Stomach (tissue), 9 donors: ENCODE measurements around the gene RAP2A. TPM values are rescaled to one million over a fixed set of nuclear protein-coding genes. Genes with fewer than 3 reads are reported as not detected.

ENCODE experiments used
- DNase-seq, 2 donors: peaks; one replicate each; pipeline versions ENCODE4 v3.0.0 to v3.0.0-alpha.2; 2013 to 2019
- H3K27ac ChIP-seq, 5 donors: fragments of 200-600 bp in 4 of 5; sonication (generic) in 4 of 5; one replicate each; pipeline ENCODE4 v1.5.1; 2013 to 2019; ENCODE audit warnings: mild to moderate bottlenecking in 1 of 5, moderate library complexity in 1 of 5
- H3K27me3 ChIP-seq, 3 donors: fragments of 200-600 bp; sonication (generic); one replicate each; pipeline ENCODE4 v1.5.1; 2017 to 2019; ENCODE audit warnings: mixed run types in 1 of 3
- H3K36me3 ChIP-seq, 4 donors: fragments of 200-600 bp; sonication (generic); 1 replicate in 3 of 4; 2 replicates in 1 of 4; pipeline ENCODE4 v1.5.1; 2016 to 2019
- H3K4me1 ChIP-seq, 4 donors: fragments of 200-600 bp; sonication (generic); one replicate each; pipeline ENCODE4 v1.5.1; 2016 to 2019
- H3K4me3 ChIP-seq, 4 donors: fragments of 200-600 bp; sonication (generic) in 3 of 4; one replicate each; pipeline ENCODE4 v1.5.1; 2016 to 2019; ENCODE audit warnings: mild to moderate bottlenecking in 1 of 4
- H3K9me3 ChIP-seq, 4 donors: fragments of 200-600 bp; sonication (generic); one replicate each; pipeline ENCODE4 v1.5.1; 2016 to 2019
- CTCF ChIP-seq, 7 experiments: fragments of 450-650 bp in 4 of 7; fragments of 200-600 bp in 3 of 7; sonication (generic) in 3 of 7; IDR thresholded peaks; one replicate each; pipeline ENCODE4 v1.5.1; 2016 to 2019; ENCODE audit warnings: antibody characterized with exemption in 7 of 7, control low read depth in 2 of 7, mild to moderate bottlenecking in 1 of 7
- EP300 ChIP-seq: sonication (generic); formaldehyde crosslinking; IDR thresholded peaks from one replicate; pipeline ENCODE4 v1.6.1; 2017; ENCODE audit warnings: antibody characterized with exemption
- POLR2A ChIP-seq, 4 donors: fragments of 450-650 bp; IDR thresholded peaks; one replicate each; pipeline ENCODE4 v1.6.1; 2016; ENCODE audit warnings: antibody characterized with exemption in 4 of 4, control low read depth in 2 of 4, mild to moderate bottlenecking in 1 of 4, moderate library complexity in 1 of 4
- POLR2AphosphoS5 ChIP-seq, 3 donors: sonication (generic); formaldehyde crosslinking; IDR thresholded peaks; one replicate each; pipeline ENCODE4 v1.6.1; 2016; ENCODE audit warnings: antibody characterized with exemption in 3 of 3
- WGBS, 5 donors: extraction: QIAGEN DNeasy Blood & Tissue Kit in 3 of 5; methylation state at CpG; one replicate each; pipeline versions ENCODE4 v1.1.5 to v1.1.7; 2013 to 2018; 5-methylcytosine and 5-hydroxymethylcytosine counted together
- intact Hi-C: fragments of 100-400 bp; cut with DNase I; formaldehyde crosslinking; loops from one replicate; pipeline ENCODE4 v1.15.1; 2023; ENCODE audit warnings: low total_unique reads
- polyA plus RNA-seq, 3 donors: library from polyadenylated mRNA; stranded (reverse); fragments of 200-250 nt; gene quantifications; one replicate each; pipeline ENCODE4 v1.2.3, GENCODE V29; 2013
- total RNA-seq, 5 donors: library from RNA; depleted of rRNA; stranded (reverse); fragments of >200 nt; gene quantifications; one replicate each; pipeline versions ENCODE4 v1.1.0 to v1.2.3, GENCODE V29; 2014 to 2016
- donor health status: healthy with polysubstance abuse.
- donor health status: Bipolar disorder and iron deficiency.
- donor health status: healthy.

The RAP2A gene
- total and polyA plus RNA-seq, 8 donors, result 2.6 to 51.0 (median 8.6) TPM

GRCh38 chr13:97435323-97435722 lies 1.4 kb downstream of the RAP2A start:
- Histone ChIP-seq H3K27ac (peak overlapping the region in 1 of 5 donors; percentile 96), H3K36me3 (no peaks in the 10 kb centered on the region), H3K4me3 (peak overlapping the region; percentile 67 to 80 (median 76)), H3K27me3 (no peaks in the 10 kb centered on the region), H3K9me3 (no peaks in the 10 kb centered on the region), H3K4me1 (peaks cover 0 to 52% (median 30%) of the 10 kb centered on the region in 4 donors)
- intact Hi-C loops, result no loop called here
- TF ChIP-seq CTCF (IDR thresholded peaks at IDR 0.05) (no peak), EP300 (no peak), POLR2A (IDR thresholded peaks at IDR 0.05) (no peak), POLR2AphosphoS5 (IDR thresholded peaks at IDR 0.05) (no peak)
- DNase-seq, result no peak
- WGBS, 5 donors, result 23 to 38% (median 34%) methylated on average over 3 of the region's 3 CpGs

GRCh38 chr13:97435794-97436193 lies 1.8 kb downstream of the RAP2A start:
- peaks cover 0 to 51% (median 30%) of the 10 kb centered on the region in 4 donors for H3K4me1 ChIP-seq
- peak overlapping the region; percentile 25 to 80 (median 70) for H3K4me3 ChIP-seq
- H3K9me3 ChIP-seq, result no peaks in the 10 kb centered on the region
- no peak overlapping the region for H3K27ac ChIP-seq
- TF ChIP-seq POLR2A (IDR thresholded peaks at IDR 0.05) (no peak), CTCF (IDR thresholded peaks at IDR 0.05) (no peak), EP300 (no peak), POLR2AphosphoS5 (IDR thresholded peaks at IDR 0.05) (no peak)
- H3K27me3 ChIP-seq, result no peaks in the 10 kb centered on the region
- no peak for DNase-seq
- no peaks in the 10 kb centered on the region for H3K36me3 ChIP-seq
- intact Hi-C loops, result no loop called here
- WGBS, 5 donors, result 29 to 53% (median 45%) methylated on average over 5 of the region's 5 CpGs

GRCh38 chr13:97436845-97437244 lies 2.9 kb downstream of the RAP2A start:
- no peaks in the 10 kb centered on the region for H3K36me3 ChIP-seq
- H3K4me3 ChIP-seq, result no peak overlapping the region
- WGBS, 5 donors, result 80 to 93% (median 91%) methylated on average over 2 of the region's 2 CpGs
- intact Hi-C loops, result no loop called here
- H3K9me3 ChIP-seq, result no peaks in the 10 kb centered on the region
- H3K4me1 ChIP-seq, result peaks cover 0 to 48% (median 29%) of the 10 kb centered on the region in 4 donors
- no peak for DNase-seq
- no peaks in the 10 kb centered on the region for H3K27me3 ChIP-seq
- TF ChIP-seq POLR2AphosphoS5 (IDR thresholded peaks at IDR 0.05), result no peak
- no peak for TF ChIP-seq CTCF (IDR thresholded peaks at IDR 0.05)
- no peak for TF ChIP-seq POLR2A (IDR thresholded peaks at IDR 0.05)
- TF ChIP-seq EP300, result no peak
- no peak overlapping the region for H3K27ac ChIP-seq

GRCh38 chr13:97437729-97438128 lies 3.8 kb downstream of the RAP2A start:
- Histone ChIP-seq H3K36me3 (no peaks in the 10 kb centered on the region), H3K4me3 (no peak overlapping the region), H3K27ac (no peak overlapping the region), H3K9me3 (no peaks in the 10 kb centered on the region), H3K27me3 (no peaks in the 10 kb centered on the region), H3K4me1 (peaks cover 0 to 42% (median 24%) of the 10 kb centered on the region in 4 donors)
- no peak for DNase-seq
- 68 to 89% (median 81%) methylated on average over 2 of the region's 2 CpGs for WGBS, 5 donors
- intact Hi-C loops, result no loop called here
- TF ChIP-seq EP300 (no peak), POLR2A (IDR thresholded peaks at IDR 0.05) (no peak), POLR2AphosphoS5 (IDR thresholded peaks at IDR 0.05) (no peak), CTCF (IDR thresholded peaks at IDR 0.05) (no peak)
